CD1c-positive myeloid dendritic cell (primary cell): ENCODE results near the gene PEX7.
"Not testable (repeated sequence)": the region's sequence is repeated elsewhere in the genome, so short reads cannot be mapped to it uniquely, and the experiment has no call there.

Experiments used
- DNase-seq: peaks from one replicate; pipeline ENCODE4 v3.0.0-alpha.2; 2016; ENCODE audit errors: extremely low spot score

PEX7 gene

GRCh38 chr6:136950436-136951126 is 128.2 kb downstream of the PEX7 start:
- DNase-seq, result no peak

DNA sequence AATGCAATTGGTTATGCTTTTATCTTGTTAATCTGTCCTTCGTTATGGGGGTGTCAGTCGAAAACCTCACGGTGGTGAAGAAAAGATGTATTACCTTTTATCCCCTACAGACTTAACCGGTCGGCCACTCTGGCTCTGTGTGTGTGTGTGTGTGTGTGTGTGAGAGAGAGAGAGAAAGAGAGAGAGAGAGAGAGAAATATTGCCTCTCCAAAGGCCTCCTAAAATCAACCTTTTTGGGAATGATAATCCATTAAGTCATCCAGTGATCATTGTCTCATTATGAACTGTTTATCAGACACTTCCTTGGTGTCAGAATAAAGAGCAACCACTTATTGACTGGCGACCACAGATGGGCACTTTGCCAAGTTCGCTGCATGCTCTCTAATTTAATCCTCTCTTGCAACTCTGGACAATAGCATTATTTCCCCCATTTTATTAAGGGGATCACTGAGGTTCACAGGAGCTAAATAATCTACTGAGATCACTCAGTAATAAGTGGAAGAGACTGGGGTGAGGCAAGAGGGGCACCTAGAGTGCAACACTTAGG is 130.4 kb downstream of the PEX7 start:
- no peak for DNase-seq

DNA sequence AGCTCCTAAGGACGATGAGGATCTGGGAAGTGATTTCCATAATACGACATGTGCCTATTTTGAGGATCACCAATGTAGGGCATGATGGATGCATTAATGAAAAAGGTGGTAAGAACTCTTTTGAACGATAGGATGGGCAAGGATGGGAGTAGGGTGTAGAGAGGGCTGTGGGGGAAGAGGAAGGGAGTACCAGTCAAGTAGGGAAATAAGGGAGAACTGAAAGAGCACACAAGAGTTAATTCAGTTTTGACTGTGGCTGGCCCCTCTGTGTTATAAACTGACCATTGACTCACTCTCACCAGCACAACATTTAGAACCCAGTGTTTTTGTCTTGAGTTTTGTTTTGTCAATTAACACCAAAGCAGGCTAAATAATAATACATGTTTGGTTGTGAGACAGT is 132.7 kb downstream of the PEX7 start:
- DNase-seq, result no peak

- DNase-seq, result no peak
Observed at GRCh38 chr6:136956590-136957544, 134.5 kb downstream of the PEX7 start.

- no peak for DNase-seq
Observed at GRCh38 chr6:136958168-136958567, 135.8 kb downstream of the PEX7 start.

DNA sequence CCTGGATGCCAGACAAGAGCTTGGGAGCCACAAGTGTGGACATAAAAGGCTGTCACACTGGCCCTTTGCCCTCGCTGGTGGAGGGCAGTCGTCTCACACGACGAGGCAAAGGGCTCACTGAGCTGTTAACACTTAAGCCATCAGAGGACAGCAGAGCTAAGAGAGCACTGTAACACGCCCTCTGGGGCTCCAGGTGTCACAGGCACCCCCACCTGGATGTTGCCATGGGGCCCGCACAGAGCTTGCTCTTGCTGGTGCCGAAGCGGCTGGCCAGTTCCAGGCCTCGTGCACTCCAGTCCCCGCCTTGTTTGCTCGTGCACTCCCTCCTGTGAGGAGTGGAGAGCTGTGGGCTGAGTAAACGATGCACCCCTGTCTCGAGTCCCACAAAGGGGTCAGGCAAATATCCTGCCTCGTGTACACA is 137.1 kb downstream of the PEX7 start:
- no peak for DNase-seq

DNA sequence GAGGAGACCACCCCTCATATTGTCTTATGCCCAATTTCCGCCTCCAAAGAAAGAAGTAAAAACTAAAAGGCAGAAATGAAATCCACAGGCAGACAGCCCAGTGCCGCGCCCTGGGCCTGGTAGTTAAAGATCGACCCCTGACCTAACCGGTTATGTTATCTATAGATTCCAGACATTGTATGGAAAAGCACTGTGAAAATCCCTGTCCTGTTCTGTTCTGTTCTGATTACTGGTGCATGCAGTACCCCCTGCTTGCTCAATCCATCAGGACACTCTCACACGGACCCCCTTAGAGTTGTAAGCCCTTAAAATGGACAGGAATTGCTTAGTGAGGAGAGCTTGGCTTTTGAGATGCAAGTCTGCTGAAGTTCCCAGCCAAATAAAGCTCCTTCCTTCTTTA is 137.5 kb downstream of the PEX7 start:
- DNase-seq, result not testable (repeated sequence)

- DNase-seq, result no peak
Observed at GRCh38 chr6:136960781-136961180, 138.4 kb downstream of the PEX7 start.

- DNase-seq, result no peak
Observed at GRCh38 chr6:136961848-136962247, 139.5 kb downstream of the PEX7 start.

- no peak for DNase-seq
Observed at GRCh38 chr6:136962661-136963060, 140.3 kb downstream of the PEX7 start.

DNA sequence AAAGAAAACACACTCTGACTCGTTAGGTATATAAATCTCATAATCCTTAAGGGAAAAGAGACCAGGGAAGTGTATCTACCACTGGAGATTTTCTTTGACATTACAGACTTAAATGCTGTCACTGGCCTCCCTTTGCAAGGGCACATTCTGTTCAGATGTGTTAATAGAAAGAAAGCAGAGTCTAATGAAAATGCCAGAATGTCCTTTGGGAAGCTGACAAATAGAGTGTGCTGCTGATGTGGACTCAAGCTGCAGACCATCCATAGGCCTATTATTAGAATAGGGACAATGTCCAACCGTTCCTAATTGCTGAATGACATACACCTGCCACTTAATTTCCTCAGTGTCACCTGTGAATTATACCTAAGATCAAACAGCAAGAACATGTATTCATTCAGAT is 140.9 kb downstream of the PEX7 start:
- no peak for DNase-seq
